Tibial nerve (tissue), 4 donors: ENCODE data around the gene SOS1.

ENCODE experiments used
- CTCF ChIP-seq, 5 experiments: fragments of 200-600 bp in 3 of 5; fragments of 450-650 bp in 2 of 5; sonication (generic) in 3 of 5; IDR thresholded peaks; one replicate each; pipeline ENCODE4 v1.5.1; 2016 to 2019; ENCODE audit warnings: antibody characterized with exemption in 5 of 5, mild to moderate bottlenecking in 3 of 5, moderate library complexity in 2 of 5
- EP300 ChIP-seq, 2 donors: sonication (generic); formaldehyde crosslinking; IDR thresholded peaks; one replicate each; pipeline ENCODE4 v1.6.1; 2017; ENCODE audit warnings: antibody characterized with exemption in 2 of 2, mild to moderate bottlenecking in 1 of 2
- POLR2A ChIP-seq, 2 donors: fragments of 450-650 bp; IDR thresholded peaks; one replicate each; pipeline ENCODE4 v1.6.1; 2017; ENCODE audit warnings: antibody characterized with exemption in 2 of 2, mild to moderate bottlenecking in 2 of 2, moderate library complexity in 2 of 2

- TF ChIP-seq CTCF (IDR thresholded peaks at IDR 0.05) (no peak), POLR2A (IDR thresholded peaks at IDR 0.05) (no peak), EP300 (IDR thresholded peaks at IDR 0.05) (no peak)
These were observed 55.2 kb downstream of the SOS1 start for GRCh38 chr2:39065616-39066015.
